Measurements from ENCODE around the gene SLC22A8.

DNA sequence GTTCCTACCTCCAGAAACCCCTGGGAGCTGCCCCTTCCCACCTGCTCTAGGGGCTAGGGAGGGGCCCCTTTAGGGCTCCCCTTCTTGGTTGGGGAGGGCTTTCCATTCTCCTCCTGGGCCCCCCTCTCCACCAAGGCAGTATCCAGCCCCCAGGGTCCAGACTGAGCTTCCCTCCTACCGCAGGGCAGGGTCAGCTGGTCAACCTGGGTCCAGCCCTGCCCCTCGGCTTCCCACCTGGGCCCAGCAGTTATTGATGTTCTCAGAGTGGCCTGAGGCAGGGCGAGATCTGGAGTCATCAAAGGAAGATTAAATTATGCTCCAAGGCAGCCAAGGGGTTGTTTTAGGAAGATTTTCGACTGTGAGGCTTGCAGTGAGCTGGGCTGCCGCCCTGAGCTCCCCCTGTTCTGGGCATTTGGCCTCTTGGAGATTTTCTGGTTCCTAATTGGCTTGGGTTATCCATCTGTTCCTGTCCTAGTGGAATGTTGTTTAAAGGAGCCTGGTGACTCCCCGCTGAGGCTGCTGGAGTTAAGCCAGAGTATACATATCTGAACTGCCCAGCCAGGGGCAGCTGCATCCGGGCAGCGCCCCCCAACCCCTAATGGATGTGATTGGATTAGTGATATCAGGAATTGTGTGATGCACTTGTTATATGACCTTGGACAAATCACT, 1.8 kb upstream of the SLC22A8 start:
- TF ChIP-seq CTCF (conservative IDR thresholded peaks at IDR 0.05 in 1 of 2, IDR thresholded peaks at IDR 0.05 in 1 of 2; ENCODE audit: low read depth in 1 of 2, low read length in 2 of 2) (no peak), EZH2 (IDR thresholded peaks at IDR 0.05; ENCODE audit: low read length, missing control alignments) (no peak)
